ENCODE results near the gene CKS1B.
A peak's percentile ranks its signal among the peaks of the same experiment; 100 is the strongest.

Gene CKS1B

GRCh38 chr1:154974102-154974807 lies at the start of gene CKS1B:
CKS1B (plus strand) TSS chr1:154974681; CDS start chr1:154974746, 65 bp downstream.
- DNase-seq, result peak; percentile 99

- no peak for DNase-seq
Measured at GRCh38 chr1:154925335-154926170, 48.9 kb upstream of the CKS1B start.

GRCh38 chr1:154926201-154926600 lies 48.3 kb upstream of the CKS1B start:
- DNase-seq, result no peak

- no peak for DNase-seq
Measured at GRCh38 chr1:154931940-154932487, 42.5 kb upstream of the CKS1B start.

GRCh38 chr1:154934358-154934948 lies 40.0 kb upstream of the CKS1B start:
- DNase-seq, result no peak

- DNase-seq, result no peak
Measured at GRCh38 chr1:154935749-154936554, 38.5 kb upstream of the CKS1B start.

GRCh38 chr1:154936555-154937084 lies 37.9 kb upstream of the CKS1B start, which contains the start of gene PMVK:
PMVK (minus strand) TSS chr1:154936719; CDS start chr1:154936685, 34 bp downstream.
- peak; percentile 89 for DNase-seq

- peak; percentile 85 for DNase-seq
Measured at GRCh38 chr1:154937085-154937987, 37.1 kb upstream of the CKS1B start.

- DNase-seq, result no peak
Measured at GRCh38 chr1:154937988-154938386, 36.5 kb upstream of the CKS1B start.

GRCh38 chr1:154938604-154939399 lies 35.7 kb upstream of the CKS1B start:
- DNase-seq, result no peak

- no peak for DNase-seq
Measured at GRCh38 chr1:154940213-154940560, 34.3 kb upstream of the CKS1B start.

- no peak for DNase-seq
Measured at GRCh38 chr1:154940651-154941194, 33.8 kb upstream of the CKS1B start.

GRCh38 chr1:154941333-154942013 lies 33.0 kb upstream of the CKS1B start:
- no peak for DNase-seq

GRCh38 chr1:154943649-154944400 lies 30.7 kb upstream of the CKS1B start:
- DNase-seq, result no peak

- no peak for DNase-seq
Measured at GRCh38 chr1:154944401-154945159, 29.9 kb upstream of the CKS1B start.

- DNase-seq, result no peak
Measured at GRCh38 chr1:154945160-154945961, 29.1 kb upstream of the CKS1B start.

Data from amniotic stem cell (primary cell).